Transverse colon (tissue), 4 donors: Measurements from ENCODE around the gene SMIM12. TPM values are rescaled to one million over a fixed set of nuclear protein-coding genes. Genes with fewer than 3 reads are reported as not detected.
A peak's percentile ranks its signal among the peaks of the same experiment; 100 is the strongest.

Source experiments
- DNase-seq: peaks from one replicate; pipeline ENCODE4 v3.0.0-alpha.2; 2019
- H3K27ac ChIP-seq, 4 donors: fragments of 200-600 bp; sonication (generic); 2 replicates each; pipeline ENCODE4 v1.5.1; 2016 to 2018; ENCODE audit warnings: inconsistent platforms in 4 of 4
- H3K27me3 ChIP-seq: fragments of 200-600 bp; sonication (generic); 2 replicates; pipeline ENCODE4 v1.5.1; 2017; ENCODE audit warnings: inconsistent platforms
- H3K36me3 ChIP-seq, 4 donors: fragments of 200-600 bp; sonication (generic); 2 replicates each; pipeline ENCODE4 v1.5.1; 2017 to 2019; ENCODE audit warnings: inconsistent platforms in 4 of 4
- H3K4me1 ChIP-seq, 4 donors: fragments of 200-600 bp; sonication (generic); 2 replicates each; pipeline ENCODE4 v1.5.1; 2017 to 2020; ENCODE audit warnings: inconsistent platforms in 4 of 4
- H3K4me3 ChIP-seq, 4 donors: fragments of 200-600 bp; sonication (generic); 1 replicate in 1 of 4; 2 replicates in 3 of 4; pipeline versions ENCODE4 v1.5.1 to v1.6.1; 2017 to 2019; ENCODE audit warnings: inconsistent platforms in 4 of 4
- H3K9me3 ChIP-seq, 2 donors: fragments of 200-600 bp; sonication (generic); 2 replicates each; pipeline ENCODE4 v1.5.1; 2017 to 2019; ENCODE audit warnings: inconsistent platforms in 2 of 2
- CTCF ChIP-seq, 5 experiments: fragments of 200-600 bp in 3 of 5; fragments of 450-650 bp in 2 of 5; sonication (generic) in 3 of 5; IDR thresholded peaks; 1 replicate in 2 of 5; 2 replicates in 3 of 5; pipeline ENCODE4 v1.5.1; 2016 to 2017; ENCODE audit warnings: antibody characterized with exemption in 5 of 5, inconsistent platforms in 3 of 5, mild to moderate bottlenecking in 2 of 5, moderate library complexity in 1 of 5
- EP300 ChIP-seq: sonication (generic); formaldehyde crosslinking; IDR thresholded peaks from one replicate; pipeline ENCODE4 v1.6.1; 2017; ENCODE audit warnings: antibody characterized with exemption, low read depth
- POLR2A ChIP-seq: fragments of 450-650 bp; IDR thresholded peaks from one replicate; pipeline ENCODE4 v1.6.1; 2016; ENCODE audit warnings: antibody characterized with exemption, mild to moderate bottlenecking, moderate library complexity
- POLR2AphosphoS5 ChIP-seq, 3 donors: sonication (generic); formaldehyde crosslinking; IDR thresholded peaks; one replicate each; pipeline ENCODE4 v1.6.1; 2016; ENCODE audit warnings: antibody characterized with exemption in 3 of 3
- WGBS, 2 donors: methylation state at CpG; one replicate each; pipeline ENCODE4 v1.1.5; 2018; ENCODE audit warnings: low coverage in 1 of 2; 5-methylcytosine and 5-hydroxymethylcytosine counted together
- in situ Hi-C, 4 donors: fragments of 200-750 bp; cut with MboI; loops; one replicate each; pipeline versions ENCODE4 v1.15.0 to v1.15.1; 2017; ENCODE audit warnings: low sequenced_read_pairs in 3 of 4, low pct_ligation_motif_present in 1 of 4, low pct_unique_long_range_greater_than_20kb in 1 of 4
- intact Hi-C: fragments of 100-400 bp; cut with DNase I; formaldehyde crosslinking; loops from one replicate; pipeline ENCODE4 v1.15.1; 2023; ENCODE audit warnings: low total_unique reads
- total RNA-seq, 4 donors: library from RNA; depleted of rRNA; stranded (reverse); fragments of >200 nt; gene quantifications; one replicate each; pipeline ENCODE4 v1.1.0, GENCODE V29; 2016

SMIM12 gene
- total RNA-seq, 4 donors from 2014 or later = 14.2 to 42.2 (median 31.5) TPM

GRCh38 chr1:34884961-34885360 is 25.4 kb upstream of the SMIM12 start:
- 31 to 58% methylated on average over 2 to 19 of the region's 19 CpGs for WGBS, 2 donors
- H3K27ac ChIP-seq = no peak overlapping the region
- intact Hi-C loops = no loop called here
- TF ChIP-seq CTCF (IDR thresholded peaks at IDR 0.05) (peak in 1 of 5 experiments; percentile 14), EP300 (no peak)
- no peak for DNase-seq
- peak overlapping the region in 2 of 4 donors; percentile 29 to 44 for H3K4me3 ChIP-seq
- H3K36me3 ChIP-seq = no peaks in the 10 kb centered on the region
- peaks cover 82% of the 10 kb centered on the region for H3K27me3 ChIP-seq
- H3K4me1 ChIP-seq = peaks cover 0 to 12% (median 6%) of the 10 kb centered on the region in 4 donors
- in situ Hi-C loops = no loop called here
- no peaks in the 10 kb centered on the region for H3K9me3 ChIP-seq

GRCh38 chr1:34884536-34884935 is 25.0 kb upstream of the SMIM12 start:
- Histone ChIP-seq H3K27me3 (peaks cover 86% of the 10 kb centered on the region), H3K36me3 (no peaks in the 10 kb centered on the region), H3K27ac (no peak overlapping the region), H3K9me3 (no peaks in the 10 kb centered on the region), H3K4me1 (peaks cover 0 to 12% (median 6%) of the 10 kb centered on the region in 4 donors), H3K4me3 (no peak overlapping the region)
- 38 to 53% methylated on average over 3 of the region's 3 CpGs for WGBS, 2 donors
- no peak for TF ChIP-seq EP300
- no peak for TF ChIP-seq POLR2AphosphoS5 (IDR thresholded peaks at IDR 0.05)
- no peak for DNase-seq
- in situ Hi-C loops = no loop called here
- intact Hi-C loops = no loop called here

- WGBS, 2 donors = 60 to 71% methylated on average over 1 to 9 of the region's 9 CpGs
- Histone ChIP-seq H3K4me1 (no peaks in the 10 kb centered on the region), H3K36me3 (no peaks in the 10 kb centered on the region), H3K4me3 (no peak overlapping the region), H3K27me3 (peaks cover 97% of the 10 kb centered on the region), H3K27ac (no peak overlapping the region), H3K9me3 (no peaks in the 10 kb centered on the region)
- intact Hi-C loops = no loop called here
- in situ Hi-C loops = no loop called here
- no peak for TF ChIP-seq POLR2AphosphoS5 (IDR thresholded peaks at IDR 0.05)
- no peak for TF ChIP-seq CTCF (IDR thresholded peaks at IDR 0.05)
- TF ChIP-seq POLR2A = no peak
- TF ChIP-seq EP300 = no peak
- no peak for DNase-seq
These were observed 19.7 kb upstream of the SMIM12 start for GRCh38 chr1:34879230-34879629.

GRCh38 chr1:34876406-34876805 is 16.9 kb upstream of the SMIM12 start:
- Histone ChIP-seq H3K4me1 (no peaks in the 10 kb centered on the region), H3K27ac (no peak overlapping the region), H3K36me3 (no peaks in the 10 kb centered on the region), H3K27me3 (peaks cover 94% of the 10 kb centered on the region), H3K9me3 (no peaks in the 10 kb centered on the region), H3K4me3 (no peak overlapping the region)
- WGBS, 2 donors = 76 to 92% methylated on average over 7 of the region's 7 CpGs
- intact Hi-C loops = no loop called here
- in situ Hi-C loops = no loop called here
- no peak for DNase-seq
- TF ChIP-seq POLR2AphosphoS5 (IDR thresholded peaks at IDR 0.05) (no peak), EP300 (no peak), CTCF (IDR thresholded peaks at IDR 0.05) (no peak), POLR2A (no peak)

GRCh38 chr1:34874296-34874952 is 14.9 kb upstream of the SMIM12 start:
- H3K4me3 ChIP-seq = no peak overlapping the region
- H3K9me3 ChIP-seq = no peaks in the 10 kb centered on the region
- no peak for DNase-seq
- H3K27ac ChIP-seq = no peak overlapping the region
- no peaks in the 10 kb centered on the region for H3K4me1 ChIP-seq
- intact Hi-C loops (no loop called here), in situ Hi-C loops (no loop called here)
- no peaks in the 10 kb centered on the region for H3K36me3 ChIP-seq
- 55 to 66% methylated on average over 2 to 4 of the region's 4 CpGs for WGBS, 2 donors
- no peak for TF ChIP-seq CTCF (IDR thresholded peaks at IDR 0.05)
- peaks cover 75% of the 10 kb centered on the region for H3K27me3 ChIP-seq
